SK-N-SH treated with all-trans-retinoic acid at 6 μM for 48 hours (cell line): ENCODE measurements around the gene RPS6KA2.

ENCODE experiments used
- ATAC-seq: fragments of 200-7000 bp; cut with Tn5 transposase; 3 replicates; pipeline ENCODE4 v1.9.1; 2020; ENCODE audit warnings: mild to moderate bottlenecking, moderate library complexity
- ARNTL ChIP-seq: fragments of 450-650 bp; formaldehyde crosslinking; IDR thresholded peaks from 2 replicates; pipeline ENCODE4 v1.5.0; 2020; ENCODE audit warnings: low read depth, mild to moderate bottlenecking, moderate library complexity, borderline replicate concordance
- BACH2 ChIP-seq: fragments of 250-450 bp; sonication (Bioruptor Pico); IDR thresholded peaks from 2 replicates; pipeline ENCODE4 v1.9.0; 2021; ENCODE audit warnings: mild to moderate bottlenecking, borderline replicate concordance
- CSDC2 ChIP-seq: fragments of 250-450 bp; sonication (Bioruptor Pico); IDR thresholded peaks from 2 replicates; pipeline ENCODE4 v1.5.0; 2020; ENCODE audit warnings: mild to moderate bottlenecking, moderate library complexity
- ESRRG ChIP-seq: fragments of 250-450 bp; sonication (Bioruptor Pico); IDR thresholded peaks from 2 replicates; pipeline ENCODE4 v1.6.1; 2021; ENCODE audit warnings: mild to moderate bottlenecking
- GLIS3 ChIP-seq: fragments of 250-450 bp; sonication (Bioruptor Pico); IDR thresholded peaks from 2 replicates; pipeline ENCODE4 v1.5.0; 2020; ENCODE audit warnings: mild to moderate bottlenecking, moderate library complexity
- ISL1 ChIP-seq: fragments of 250-450 bp; sonication (Bioruptor Pico); IDR thresholded peaks from 2 replicates; pipeline ENCODE4 v2.1.2; 2022; ENCODE audit warnings: mild to moderate bottlenecking, moderate library complexity
- OSR1 ChIP-seq: fragments of 250-450 bp; sonication (Bioruptor Pico); IDR thresholded peaks from 2 replicates; pipeline ENCODE4 v1.8.0; 2022; ENCODE audit warnings: moderate library complexity, mild to moderate bottlenecking, inconsistent platforms
- PPARA ChIP-seq: fragments of 250-450 bp; sonication (Bioruptor Pico); IDR thresholded peaks from 2 replicates; pipeline ENCODE4 v1.5.0; 2020; ENCODE audit warnings: mild to moderate bottlenecking, borderline replicate concordance
- RARB ChIP-seq: fragments of 250-450 bp; sonication (Bioruptor Pico); IDR thresholded peaks from 2 replicates; pipeline ENCODE4 v1.8.0; 2021; ENCODE audit warnings: mild to moderate bottlenecking, moderate library complexity
- SNAI2 ChIP-seq: fragments of 250-450 bp; sonication (Bioruptor Pico); IDR thresholded peaks from 2 replicates; pipeline ENCODE4 v1.5.0; 2020; ENCODE audit warnings: mild to moderate bottlenecking, moderate library complexity
- TCF4 ChIP-seq: fragments of 250-450 bp; sonication (Bioruptor Pico); IDR thresholded peaks from 2 replicates; pipeline ENCODE4 v1.8.0; 2021; ENCODE audit warnings: mild to moderate bottlenecking, moderate library complexity, borderline replicate concordance
- TOX ChIP-seq: fragments of 250-450 bp; sonication (Bioruptor Pico); IDR thresholded peaks from 2 replicates; pipeline ENCODE4 v1.8.0; 2021; ENCODE audit warnings: mild to moderate bottlenecking, moderate library complexity, borderline replicate concordance
- ZC3H10 ChIP-seq: fragments of 250-450 bp; sonication (Bioruptor Pico); IDR thresholded peaks from 2 replicates; pipeline ENCODE4 v1.5.1; 2021; ENCODE audit warnings: mild to moderate bottlenecking, moderate library complexity
- ZFP3 ChIP-seq: fragments of 250-450 bp; sonication (Bioruptor Pico); IDR thresholded peaks from 2 replicates; pipeline ENCODE4 v1.5.0; 2020; ENCODE audit warnings: mild to moderate bottlenecking, moderate library complexity
- ZFP30 ChIP-seq: fragments of 450-650 bp; formaldehyde crosslinking; IDR thresholded peaks from 2 replicates; pipeline ENCODE4 v1.5.0; 2022; ENCODE audit warnings: mild to moderate bottlenecking, moderate library complexity
- ZNF70 ChIP-seq: fragments of 450-650 bp; formaldehyde crosslinking; IDR thresholded peaks from 2 replicates; pipeline ENCODE4 v1.5.0; 2020; ENCODE audit warnings: mild to moderate bottlenecking, moderate library complexity
- ZNF8 ChIP-seq: fragments of 450-650 bp; formaldehyde crosslinking; IDR thresholded peaks from 2 replicates; pipeline ENCODE4 v1.5.0; 2020; ENCODE audit warnings: mild to moderate bottlenecking, moderate library complexity
- TF ChIP-seq, protein P1 (sequence below): fragments of 250-450 bp; sonication (Bioruptor Pico); IDR thresholded peaks from 2 replicates; pipeline ENCODE4 v1.8.0; 2021; ENCODE audit warnings: low read depth, mild to moderate bottlenecking, moderate library complexity, borderline replicate concordance
- TF ChIP-seq, protein P2 (sequence below): fragments of 250-450 bp; sonication (Bioruptor Pico); IDR thresholded peaks from 2 replicates; pipeline ENCODE4 v1.8.0; 2020; ENCODE audit warnings: mild to moderate bottlenecking, moderate library complexity, borderline replicate concordance
- TF ChIP-seq, protein P3 (sequence below): fragments of 250-450 bp; sonication (Bioruptor Pico); IDR thresholded peaks from 2 replicates; pipeline ENCODE4 v1.5.0; 2020; ENCODE audit warnings: mild to moderate bottlenecking, moderate library complexity
- TF ChIP-seq, protein P4 (sequence below): fragments of 250-450 bp; sonication (Bioruptor Pico); IDR thresholded peaks from 2 replicates; pipeline ENCODE4 v1.5.1; 2021; ENCODE audit warnings: mild to moderate bottlenecking, moderate library complexity
- TF ChIP-seq, protein P5 (sequence below): fragments of 250-450 bp; sonication (Bioruptor Pico); IDR thresholded peaks from 2 replicates; pipeline ENCODE4 v1.5.1; 2020; ENCODE audit warnings: low read depth, mild to moderate bottlenecking, moderate library complexity

RPS6KA2 gene

DNA sequence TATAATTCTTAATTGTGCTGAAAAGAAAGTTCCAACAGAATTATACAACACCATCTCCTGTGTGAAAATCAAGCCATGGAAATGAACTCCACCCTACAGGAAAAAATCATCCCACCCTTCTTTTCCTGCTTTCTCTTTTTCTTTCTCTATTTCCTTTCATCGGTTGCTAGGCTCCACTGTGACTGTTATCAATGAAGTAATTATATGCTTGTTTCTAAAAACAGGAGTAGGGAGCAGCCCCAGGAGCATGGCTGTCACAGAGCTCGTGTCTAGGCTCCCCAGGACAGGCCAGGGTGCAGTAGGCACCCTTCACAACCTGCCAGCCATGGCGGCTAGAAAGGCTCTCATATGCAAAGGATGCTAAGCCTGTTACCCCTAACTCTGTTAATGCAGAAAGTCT lies 257.3 kb downstream of the RPS6KA2 start:
- no peak for ATAC-seq
- TF ChIP-seq SNAI2 (CRISPR knock-in tag) (no peak), ZC3H10 (CRISPR knock-in tag) (no peak), ZNF8 (CRISPR knock-in tag) (no peak), ISL1 (CRISPR knock-in tag) (no peak), ZNF70 (no peak), ZFP3 (CRISPR knock-in tag) (no peak), GLIS3 (CRISPR knock-in tag) (no peak), CSDC2 (no peak), TCF4 (CRISPR knock-in tag) (no peak), OSR1 (CRISPR knock-in tag) (no peak)
- TF ChIP-seq, protein P1, sequence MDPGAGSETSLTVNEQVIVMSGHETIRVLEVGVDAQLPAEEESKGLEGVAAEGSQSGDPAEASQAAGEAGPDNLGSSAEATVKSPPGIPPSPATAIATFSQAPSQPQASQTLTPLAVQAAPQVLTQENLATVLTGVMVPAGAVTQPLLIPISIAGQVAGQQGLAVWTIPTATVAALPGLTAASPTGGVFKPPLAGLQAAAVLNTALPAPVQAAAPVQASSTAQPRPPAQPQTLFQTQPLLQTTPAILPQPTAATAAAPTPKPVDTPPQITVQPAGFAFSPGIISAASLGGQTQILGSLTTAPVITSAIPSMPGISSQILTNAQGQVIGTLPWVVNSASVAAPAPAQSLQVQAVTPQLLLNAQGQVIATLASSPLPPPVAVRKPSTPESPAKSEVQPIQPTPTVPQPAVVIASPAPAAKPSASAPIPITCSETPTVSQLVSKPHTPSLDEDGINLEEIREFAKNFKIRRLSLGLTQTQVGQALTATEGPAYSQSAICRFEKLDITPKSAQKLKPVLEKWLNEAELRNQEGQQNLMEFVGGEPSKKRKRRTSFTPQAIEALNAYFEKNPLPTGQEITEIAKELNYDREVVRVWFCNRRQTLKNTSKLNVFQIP (CRISPR knock-in tag): no peak
- TF ChIP-seq, protein P2, sequence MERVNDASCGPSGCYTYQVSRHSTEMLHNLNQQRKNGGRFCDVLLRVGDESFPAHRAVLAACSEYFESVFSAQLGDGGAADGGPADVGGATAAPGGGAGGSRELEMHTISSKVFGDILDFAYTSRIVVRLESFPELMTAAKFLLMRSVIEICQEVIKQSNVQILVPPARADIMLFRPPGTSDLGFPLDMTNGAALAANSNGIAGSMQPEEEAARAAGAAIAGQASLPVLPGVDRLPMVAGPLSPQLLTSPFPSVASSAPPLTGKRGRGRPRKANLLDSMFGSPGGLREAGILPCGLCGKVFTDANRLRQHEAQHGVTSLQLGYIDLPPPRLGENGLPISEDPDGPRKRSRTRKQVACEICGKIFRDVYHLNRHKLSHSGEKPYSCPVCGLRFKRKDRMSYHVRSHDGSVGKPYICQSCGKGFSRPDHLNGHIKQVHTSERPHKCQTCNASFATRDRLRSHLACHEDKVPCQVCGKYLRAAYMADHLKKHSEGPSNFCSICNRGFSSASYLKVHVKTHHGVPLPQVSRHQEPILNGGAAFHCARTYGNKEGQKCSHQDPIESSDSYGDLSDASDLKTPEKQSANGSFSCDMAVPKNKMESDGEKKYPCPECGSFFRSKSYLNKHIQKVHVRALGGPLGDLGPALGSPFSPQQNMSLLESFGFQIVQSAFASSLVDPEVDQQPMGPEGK (CRISPR knock-in tag): no peak

DNA sequence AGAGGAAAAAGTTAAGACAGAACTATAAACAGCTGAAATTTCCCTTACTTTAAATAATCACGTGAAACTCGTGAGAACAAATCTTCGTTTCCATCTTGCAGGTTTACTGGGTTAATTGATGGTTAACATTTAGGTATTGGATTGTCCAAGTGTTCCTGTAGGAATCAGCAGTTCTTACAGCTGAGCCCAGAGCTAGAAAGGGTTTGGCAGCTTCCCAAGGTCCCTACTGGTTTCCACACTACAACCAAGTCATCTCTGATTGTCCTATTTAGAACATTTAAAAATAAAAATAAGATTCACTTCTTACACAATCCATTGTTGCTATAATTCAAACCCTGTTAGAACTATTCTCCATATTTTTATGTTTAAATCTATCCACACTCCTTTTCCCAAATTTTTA lies 260.1 kb downstream of the RPS6KA2 start:
- no peak for ATAC-seq
- TF ChIP-seq TOX (CRISPR knock-in tag) (no peak), ZFP3 (CRISPR knock-in tag) (no peak), GLIS3 (CRISPR knock-in tag) (no peak), SNAI2 (CRISPR knock-in tag) (no peak), ARNTL (CRISPR knock-in tag) (no peak), ZNF8 (CRISPR knock-in tag) (no peak), RARB (CRISPR knock-in tag) (no peak), ZFP30 (no peak), OSR1 (CRISPR knock-in tag) (no peak), ZC3H10 (CRISPR knock-in tag) (no peak), ISL1 (CRISPR knock-in tag) (no peak), BACH2 (CRISPR knock-in tag) (no peak)
- TF ChIP-seq, protein P3, sequence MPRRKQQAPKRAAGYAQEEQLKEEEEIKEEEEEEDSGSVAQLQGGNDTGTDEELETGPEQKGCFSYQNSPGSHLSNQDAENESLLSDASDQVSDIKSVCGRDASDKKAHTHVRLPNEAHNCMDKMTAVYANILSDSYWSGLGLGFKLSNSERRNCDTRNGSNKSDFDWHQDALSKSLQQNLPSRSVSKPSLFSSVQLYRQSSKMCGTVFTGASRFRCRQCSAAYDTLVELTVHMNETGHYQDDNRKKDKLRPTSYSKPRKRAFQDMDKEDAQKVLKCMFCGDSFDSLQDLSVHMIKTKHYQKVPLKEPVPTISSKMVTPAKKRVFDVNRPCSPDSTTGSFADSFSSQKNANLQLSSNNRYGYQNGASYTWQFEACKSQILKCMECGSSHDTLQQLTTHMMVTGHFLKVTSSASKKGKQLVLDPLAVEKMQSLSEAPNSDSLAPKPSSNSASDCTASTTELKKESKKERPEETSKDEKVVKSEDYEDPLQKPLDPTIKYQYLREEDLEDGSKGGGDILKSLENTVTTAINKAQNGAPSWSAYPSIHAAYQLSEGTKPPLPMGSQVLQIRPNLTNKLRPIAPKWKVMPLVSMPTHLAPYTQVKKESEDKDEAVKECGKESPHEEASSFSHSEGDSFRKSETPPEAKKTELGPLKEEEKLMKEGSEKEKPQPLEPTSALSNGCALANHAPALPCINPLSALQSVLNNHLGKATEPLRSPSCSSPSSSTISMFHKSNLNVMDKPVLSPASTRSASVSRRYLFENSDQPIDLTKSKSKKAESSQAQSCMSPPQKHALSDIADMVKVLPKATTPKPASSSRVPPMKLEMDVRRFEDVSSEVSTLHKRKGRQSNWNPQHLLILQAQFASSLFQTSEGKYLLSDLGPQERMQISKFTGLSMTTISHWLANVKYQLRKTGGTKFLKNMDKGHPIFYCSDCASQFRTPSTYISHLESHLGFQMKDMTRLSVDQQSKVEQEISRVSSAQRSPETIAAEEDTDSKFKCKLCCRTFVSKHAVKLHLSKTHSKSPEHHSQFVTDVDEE (CRISPR knock-in tag): no peak
- TF ChIP-seq, protein P4, sequence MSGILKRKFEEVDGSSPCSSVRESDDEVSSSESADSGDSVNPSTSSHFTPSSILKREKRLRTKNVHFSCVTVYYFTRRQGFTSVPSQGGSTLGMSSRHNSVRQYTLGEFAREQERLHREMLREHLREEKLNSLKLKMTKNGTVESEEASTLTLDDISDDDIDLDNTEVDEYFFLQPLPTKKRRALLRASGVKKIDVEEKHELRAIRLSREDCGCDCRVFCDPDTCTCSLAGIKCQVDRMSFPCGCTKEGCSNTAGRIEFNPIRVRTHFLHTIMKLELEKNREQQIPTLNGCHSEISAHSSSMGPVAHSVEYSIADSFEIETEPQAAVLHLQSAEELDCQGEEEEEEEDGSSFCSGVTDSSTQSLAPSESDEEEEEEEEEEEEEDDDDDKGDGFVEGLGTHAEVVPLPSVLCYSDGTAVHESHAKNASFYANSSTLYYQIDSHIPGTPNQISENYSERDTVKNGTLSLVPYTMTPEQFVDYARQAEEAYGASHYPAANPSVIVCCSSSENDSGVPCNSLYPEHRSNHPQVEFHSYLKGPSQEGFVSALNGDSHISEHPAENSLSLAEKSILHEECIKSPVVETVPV (CRISPR knock-in tag): no peak
- TF ChIP-seq, protein P5, sequence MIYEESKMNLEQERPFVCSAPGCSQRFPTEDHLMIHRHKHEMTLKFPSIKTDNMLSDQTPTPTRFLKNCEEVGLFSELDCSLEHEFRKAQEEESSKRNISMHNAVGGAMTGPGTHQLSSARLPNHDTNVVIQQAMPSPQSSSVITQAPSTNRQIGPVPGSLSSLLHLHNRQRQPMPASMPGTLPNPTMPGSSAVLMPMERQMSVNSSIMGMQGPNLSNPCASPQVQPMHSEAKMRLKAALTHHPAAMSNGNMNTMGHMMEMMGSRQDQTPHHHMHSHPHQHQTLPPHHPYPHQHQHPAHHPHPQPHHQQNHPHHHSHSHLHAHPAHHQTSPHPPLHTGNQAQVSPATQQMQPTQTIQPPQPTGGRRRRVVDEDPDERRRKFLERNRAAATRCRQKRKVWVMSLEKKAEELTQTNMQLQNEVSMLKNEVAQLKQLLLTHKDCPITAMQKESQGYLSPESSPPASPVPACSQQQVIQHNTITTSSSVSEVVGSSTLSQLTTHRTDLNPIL (CRISPR knock-in tag): no peak

DNA sequence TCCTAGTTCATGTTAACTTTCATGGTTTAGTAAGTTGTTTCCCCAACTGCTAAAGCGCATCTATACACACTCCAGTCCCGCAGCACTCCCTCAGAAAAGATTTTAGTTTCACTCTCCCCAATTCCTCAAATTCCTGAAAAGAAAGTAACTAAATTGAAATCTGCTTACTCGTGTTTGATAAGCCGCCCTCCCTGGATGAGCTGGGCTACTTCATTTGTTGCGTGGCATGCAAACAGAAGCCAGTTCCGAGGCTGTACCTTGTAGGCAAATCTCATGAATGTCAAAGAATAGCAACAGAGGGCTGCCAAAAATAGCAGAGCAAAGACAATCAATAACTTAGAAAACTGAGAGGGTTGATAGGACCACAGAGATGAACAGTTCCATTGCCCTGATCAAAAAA lies 261.2 kb downstream of the RPS6KA2 start:
- no peak for ATAC-seq
- TF ChIP-seq BACH2 (CRISPR knock-in tag) (no peak), ISL1 (CRISPR knock-in tag) (no peak), ARNTL (CRISPR knock-in tag) (no peak), ESRRG (CRISPR knock-in tag) (no peak), PPARA (CRISPR knock-in tag) (no peak)
